Mucosa of gallbladder (tissue), 1 donor: ENCODE measurements around the gene YBX2. TPM values are rescaled to one million over a fixed set of nuclear protein-coding genes. Genes with fewer than 3 reads are reported as not detected.

ENCODE experiments used
- DNase-seq: peaks from one replicate; pipeline ENCODE4 v3.0.0-alpha.2; 2020; ENCODE audit warnings: low spot score
- total RNA-seq: library from RNA; stranded (reverse); gene quantifications from one replicate; pipeline ENCODE4 v1.2.1, GENCODE V29; 2021
- donor health status: DM: no; HTN: no; CAD: no.

YBX2 gene
- total RNA-seq, 1 donor from 2014 or later: 1.4 TPM

- DNase-seq: peak; percentile 73
Observed at GRCh38 chr17:7296189-7296861, 1.9 kb upstream of the YBX2 start.

- no peak for DNase-seq
Observed at GRCh38 chr17:7295230-7296180, 1.1 kb upstream of the YBX2 start.

- peak; percentile 32 for DNase-seq
Observed at GRCh38 chr17:7293816-7294613, 424 bp downstream of the YBX2 start.

GRCh38 chr17:7293159-7293558 is 1.3 kb downstream of the YBX2 start:
- no peak for DNase-seq

- DNase-seq: no peak
Observed at GRCh38 chr17:7292729-7293128, 1.7 kb downstream of the YBX2 start.

GRCh38 chr17:7292194-7292593 is 2.2 kb downstream of the YBX2 start:
- no peak for DNase-seq

- DNase-seq: no peak
Observed at GRCh38 chr17:7290685-7291084, 3.8 kb downstream of the YBX2 start.

GRCh38 chr17:7290166-7290565 is 4.3 kb downstream of the YBX2 start:
- DNase-seq: no peak

- DNase-seq: no peak
Observed at GRCh38 chr17:7289256-7290032, 5.0 kb downstream of the YBX2 start.

- DNase-seq: no peak
Observed at GRCh38 chr17:7285679-7286078, 8.8 kb downstream of the YBX2 start.

- no peak for DNase-seq
Observed at GRCh38 chr17:7284911-7285310, 9.5 kb downstream of the YBX2 start.

GRCh38 chr17:7283471-7284216 is 10.8 kb downstream of the YBX2 start:
- DNase-seq: no peak

- DNase-seq: no peak
Observed at GRCh38 chr17:7282752-7283321, 11.6 kb downstream of the YBX2 start.

GRCh38 chr17:7281953-7282751 is 12.3 kb downstream of the YBX2 start:
- DNase-seq: no peak

- peak; percentile 93 for DNase-seq
Observed at GRCh38 chr17:7281074-7281952, 13.1 kb downstream of the YBX2 start, which contains the start of gene SLC2A4. Gene SLC2A4, plus strand, starts transcription at chr17:7281718. Its CDS starts 217 bp downstream, at chr17:7281935.

GRCh38 chr17:7280519-7281073 is 13.8 kb downstream of the YBX2 start:
- DNase-seq: peak; percentile 87

GRCh38 chr17:7279448-7279847 is 15.0 kb downstream of the YBX2 start:
- DNase-seq: no peak

- DNase-seq: no peak
Observed at GRCh38 chr17:7266784-7267183, 27.7 kb downstream of the YBX2 start.
